Natural killer cell (primary cell): ENCODE results near the gene AKAP9. TPM values are rescaled to one million over a fixed set of nuclear protein-coding genes. Genes with fewer than 3 reads are reported as not detected.
"Not testable (repeated sequence)": the region's sequence is repeated elsewhere in the genome, so short reads cannot be mapped to it uniquely, and the experiment has no call there.

ENCODE experiments used
- ATAC-seq, 3 donors: fragments of 150-1000 bp in 2 of 3; fragments of 200-7000 bp in 1 of 3; cut with Tn5 transposase; 1 replicate in 1 of 3; 2 replicates in 2 of 3; pipeline ENCODE4 v1.10.0; 2021; ENCODE audit warnings: mild to moderate bottlenecking in 2 of 3, moderate library complexity in 2 of 3
- DNase-seq, 2 donors: peaks; one replicate each; pipeline versions ENCODE4 v3.0.0 to v3.0.0-alpha.2; 2013 to 2021; ENCODE audit warnings: mixed read lengths in 1 of 2
- H3K27ac ChIP-seq: one replicate; pipeline ENCODE4 v1.5.1; 2013; ENCODE audit warnings: mild to moderate bottlenecking, low read length
- H3K27me3 ChIP-seq: one replicate; pipeline ENCODE4 v1.6.1; 2013; ENCODE audit warnings: low read length; ENCODE audit not compliant: control insufficient read depth, insufficient read depth
- H3K36me3 ChIP-seq: one replicate; pipeline ENCODE4 v1.6.1; 2013; ENCODE audit warnings: low read length; ENCODE audit not compliant: control insufficient read depth, insufficient read depth
- H3K4me1 ChIP-seq: one replicate; pipeline ENCODE4 v1.6.1; 2013; ENCODE audit warnings: low read length; ENCODE audit not compliant: control insufficient read depth, insufficient read depth
- H3K4me3 ChIP-seq: one replicate; pipeline ENCODE4 v1.5.1; 2013; ENCODE audit warnings: low read length
- H3K9me3 ChIP-seq: one replicate; pipeline ENCODE4 v1.6.1; 2013; ENCODE audit warnings: low read length; ENCODE audit not compliant: control insufficient read depth, insufficient read depth
- H3K27ac Mint-ChIP-seq, 2 donors: one replicate each; pipeline ENCODE4 v1.8.0; 2022; ENCODE audit warnings: mild to moderate bottlenecking in 2 of 2, mixed read lengths in 2 of 2, moderate library complexity in 1 of 2
- H3K27me3 Mint-ChIP-seq, 2 donors: one replicate each; pipeline ENCODE4 v1.8.0; 2022; ENCODE audit warnings: low read depth in 2 of 2, mixed read lengths in 2 of 2
- H3K36me3 Mint-ChIP-seq: one replicate; pipeline ENCODE4 v1.8.0; 2022; ENCODE audit warnings: mixed read lengths
- H3K4me1 Mint-ChIP-seq, 2 donors: one replicate each; pipeline ENCODE4 v1.8.0; 2022; ENCODE audit warnings: mixed read lengths in 2 of 2
- H3K4me3 Mint-ChIP-seq: one replicate; pipeline ENCODE4 v1.8.0; 2022; ENCODE audit warnings: mild to moderate bottlenecking, moderate library complexity, mixed read lengths
- H3K9me3 Mint-ChIP-seq, 2 donors: one replicate each; pipeline ENCODE4 v1.8.0; 2022; ENCODE audit warnings: mixed read lengths in 2 of 2
- WGBS: methylation state at CpG from one replicate; pipeline ENCODE4 v1.1.7; 2013; ENCODE audit warnings: missing lambda C conversion rate; ENCODE audit not compliant: insufficient coverage; 5-methylcytosine and 5-hydroxymethylcytosine counted together
- intact Hi-C: fragments of 100-400 bp; cut with micrococcal nuclease; formaldehyde crosslinking; loops from one replicate; pipeline ENCODE4 v1.14.2; 2022
- total RNA-seq, 4 donors: library from RNA; stranded (reverse); fragments of 120-200 nt in 1 of 4; gene quantifications; one replicate each; pipeline versions ENCODE4 v1.2.3 to v1.2.4, GENCODE V29; 2013 to 2022
- TF ChIP-seq, protein P1 (sequence below): fragments of 200-600 bp; IDR thresholded peaks from one replicate; pipeline ENCODE4 v1.8.0; 2022; ENCODE audit warnings: antibody characterized with exemption

The AKAP9 gene
- total RNA-seq, 3 donors from 2014 or later (not counting 1 experiment from before 2014, with no cell fraction given): 78.8 to 93.0 (median 81.9) TPM

GRCh38 chr7:91976743-91977142 lies 36.1 kb downstream of the AKAP9 start:
- Histone ChIP-seq H3K27ac (no peak overlapping the region), H3K9me3 (no peaks in the 10 kb centered on the region), H3K4me1 (no peaks in the 10 kb centered on the region), H3K27me3 (no peaks in the 10 kb centered on the region), H3K36me3 (peaks cover 17% of the 10 kb centered on the region), H3K4me3 (no peak overlapping the region)
- intact Hi-C loops: no loop called here
- Mint-ChIP-seq H3K36me3 (no peaks in the 10 kb centered on the region), H3K27me3 (no peaks in the 10 kb centered on the region), H3K4me3 (no peak overlapping the region), H3K27ac (no peak overlapping the region), H3K9me3 (no peaks in the 10 kb centered on the region), H3K4me1 (peaks cover 4 to 8% of the 10 kb centered on the region in 2 donors)
- ATAC-seq (no peak), DNase-seq (no peak)
- whole genome bisulfite sequencing: 95% methylated on average over 3 of the region's 4 CpGs
- TF ChIP-seq, protein P1, sequence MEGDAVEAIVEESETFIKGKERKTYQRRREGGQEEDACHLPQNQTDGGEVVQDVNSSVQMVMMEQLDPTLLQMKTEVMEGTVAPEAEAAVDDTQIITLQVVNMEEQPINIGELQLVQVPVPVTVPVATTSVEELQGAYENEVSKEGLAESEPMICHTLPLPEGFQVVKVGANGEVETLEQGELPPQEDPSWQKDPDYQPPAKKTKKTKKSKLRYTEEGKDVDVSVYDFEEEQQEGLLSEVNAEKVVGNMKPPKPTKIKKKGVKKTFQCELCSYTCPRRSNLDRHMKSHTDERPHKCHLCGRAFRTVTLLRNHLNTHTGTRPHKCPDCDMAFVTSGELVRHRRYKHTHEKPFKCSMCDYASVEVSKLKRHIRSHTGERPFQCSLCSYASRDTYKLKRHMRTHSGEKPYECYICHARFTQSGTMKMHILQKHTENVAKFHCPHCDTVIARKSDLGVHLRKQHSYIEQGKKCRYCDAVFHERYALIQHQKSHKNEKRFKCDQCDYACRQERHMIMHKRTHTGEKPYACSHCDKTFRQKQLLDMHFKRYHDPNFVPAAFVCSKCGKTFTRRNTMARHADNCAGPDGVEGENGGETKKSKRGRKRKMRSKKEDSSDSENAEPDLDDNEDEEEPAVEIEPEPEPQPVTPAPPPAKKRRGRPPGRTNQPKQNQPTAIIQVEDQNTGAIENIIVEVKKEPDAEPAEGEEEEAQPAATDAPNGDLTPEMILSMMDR: no peak

DNA sequence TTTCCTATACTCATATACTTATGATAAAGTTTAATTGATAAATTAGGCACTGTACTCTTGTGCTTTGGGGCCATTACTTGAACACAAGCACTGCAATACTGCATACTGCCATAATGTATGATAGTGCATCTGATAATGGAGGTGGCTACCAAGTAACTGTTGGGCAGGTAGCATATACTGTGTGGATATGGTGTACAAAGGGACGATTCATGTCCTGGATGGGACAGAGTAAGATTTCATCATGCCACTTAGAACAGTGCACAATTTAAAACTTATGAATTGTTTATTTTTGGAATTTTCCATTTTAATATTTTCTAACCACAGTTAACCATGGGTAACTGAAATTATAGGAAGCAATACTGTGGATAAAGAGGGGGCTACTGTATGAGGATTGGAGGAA lies 38.9 kb downstream of the AKAP9 start:
- intact Hi-C loops: no loop called here
- Histone ChIP-seq H3K27me3 (no peaks in the 10 kb centered on the region), H3K4me1 (no peaks in the 10 kb centered on the region), H3K27ac (no peak overlapping the region), H3K9me3 (no peaks in the 10 kb centered on the region), H3K4me3 (no peak overlapping the region), H3K36me3 (peaks cover 6% of the 10 kb centered on the region)
- Mint-ChIP-seq H3K9me3 (no peaks in the 10 kb centered on the region), H3K4me3 (no peak overlapping the region), H3K4me1 (peaks cover 15 to 16% of the 10 kb centered on the region in 2 donors), H3K27ac (no peak overlapping the region), H3K36me3 (no peaks in the 10 kb centered on the region), H3K27me3 (no peaks in the 10 kb centered on the region)
- TF ChIP-seq, protein P1: no peak
- 100% methylated on average over 1 of the region's 1 CpG for WGBS
- no peak for DNase-seq
- ATAC-seq: no peak

- ATAC-seq, H3K4me3 Mint-ChIP-seq, H3K9me3 ChIP-seq, DNase-seq, H3K36me3 Mint-ChIP-seq, intact Hi-C loops, H3K4me1 ChIP-seq, H3K27me3 Mint-ChIP-seq, H3K9me3 Mint-ChIP-seq, H3K27me3 ChIP-seq, H3K27ac Mint-ChIP-seq, H3K36me3 ChIP-seq, H3K4me3 ChIP-seq, H3K27ac ChIP-seq: not testable (repeated sequence)
- peaks cover 25 to 26% of the 10 kb centered on the region in 2 donors for H3K4me1 Mint-ChIP-seq
- 97% methylated on average over 3 of the region's 4 CpGs for WGBS
Measured at GRCh38 chr7:91982352-91982751, 41.7 kb downstream of the AKAP9 start.

- intact Hi-C loops: no loop called here
- DNase-seq (no peak), ATAC-seq (no peak)
- H3K4me1 Mint-ChIP-seq: peaks cover 23 to 25% of the 10 kb centered on the region in 2 donors
- H3K27me3 Mint-ChIP-seq: no peaks in the 10 kb centered on the region
- TF ChIP-seq, protein P1: no peak
- H3K27ac Mint-ChIP-seq: no peak overlapping the region
- Histone ChIP-seq H3K36me3 (peaks cover 6% of the 10 kb centered on the region), H3K9me3 (no peaks in the 10 kb centered on the region), H3K27ac (no peak overlapping the region), H3K27me3 (no peaks in the 10 kb centered on the region), H3K4me1 (no peaks in the 10 kb centered on the region), H3K4me3 (no peak overlapping the region)
- no peaks in the 10 kb centered on the region for H3K9me3 Mint-ChIP-seq
- H3K36me3 Mint-ChIP-seq: no peaks in the 10 kb centered on the region
- H3K4me3 Mint-ChIP-seq: no peak overlapping the region
Measured at GRCh38 chr7:91988213-91988612, 47.6 kb downstream of the AKAP9 start.
